Non-pigmented ciliary epithelial cell (primary cell): ENCODE results near the gene PPP3R1.
A peak's percentile ranks its signal among the peaks of the same experiment; 100 is the strongest.
"Not testable (repeated sequence)": the region's sequence is repeated elsewhere in the genome, so short reads cannot be mapped to it uniquely, and the experiment has no call there.

ENCODE experiments used
- DNase-seq: peaks from one replicate; pipeline ENCODE4 v3.0.0-alpha.2; 2010; ENCODE audit warnings: low read depth

PPP3R1 gene

DNA sequence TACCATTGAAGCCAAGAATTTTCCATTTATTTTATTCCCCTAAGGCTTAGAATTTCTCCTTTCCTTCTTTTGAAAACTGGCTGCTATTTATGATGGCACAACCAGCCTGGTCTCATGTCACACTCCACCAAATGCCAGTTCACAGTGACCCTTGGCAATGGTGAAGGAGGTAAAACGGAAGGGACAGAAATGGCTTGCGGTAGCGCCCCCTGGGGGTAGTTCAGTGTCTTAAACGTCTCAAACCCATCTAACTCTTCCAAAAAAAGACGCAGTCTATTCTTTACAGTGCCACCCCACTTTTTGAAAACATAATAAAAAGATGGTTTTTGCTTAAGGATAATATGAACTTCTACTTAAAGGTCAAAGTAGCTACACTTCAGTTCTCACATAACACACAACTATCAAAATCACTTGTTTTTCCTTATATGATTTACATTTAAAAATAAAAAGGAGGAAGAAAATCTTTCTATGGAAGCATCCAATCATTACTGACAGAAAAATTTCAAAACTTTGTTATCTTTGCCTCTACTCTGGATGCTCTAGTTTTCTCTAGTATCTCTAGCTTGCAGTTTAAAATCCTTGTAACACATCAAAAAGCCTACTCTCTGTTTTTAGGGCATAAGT lies 66.7 kb downstream of the PPP3R1 start:
- DNase-seq, result no peak

- DNase-seq, result no peak
These were observed 69.4 kb downstream of the PPP3R1 start for GRCh38 chr2:68182902-68183301.

- no peak for DNase-seq
These were observed 73.2 kb downstream of the PPP3R1 start for GRCh38 chr2:68178954-68179627.

DNA sequence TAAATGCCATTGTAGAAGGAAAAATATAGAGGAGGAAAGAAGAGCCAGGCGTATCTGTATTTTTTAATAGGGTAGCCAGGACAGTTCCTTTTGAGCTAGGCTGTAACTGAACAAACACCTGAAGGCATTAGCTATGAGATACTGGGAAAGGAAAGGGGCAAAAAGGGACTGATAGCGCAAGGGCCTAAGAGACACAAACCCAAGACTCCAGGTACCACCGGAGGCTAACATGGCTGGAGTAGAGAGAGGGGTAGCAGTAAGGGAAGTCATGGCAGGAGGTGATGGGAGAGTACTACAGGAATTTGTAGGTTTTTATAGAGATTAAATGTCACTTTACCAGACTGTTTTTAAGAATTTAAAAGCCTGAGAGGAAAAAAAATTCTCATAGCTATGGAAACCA lies 73.9 kb downstream of the PPP3R1 start:
- no peak for DNase-seq

GRCh38 chr2:68177541-68177940 lies 74.8 kb downstream of the PPP3R1 start:
- no peak for DNase-seq

DNA sequence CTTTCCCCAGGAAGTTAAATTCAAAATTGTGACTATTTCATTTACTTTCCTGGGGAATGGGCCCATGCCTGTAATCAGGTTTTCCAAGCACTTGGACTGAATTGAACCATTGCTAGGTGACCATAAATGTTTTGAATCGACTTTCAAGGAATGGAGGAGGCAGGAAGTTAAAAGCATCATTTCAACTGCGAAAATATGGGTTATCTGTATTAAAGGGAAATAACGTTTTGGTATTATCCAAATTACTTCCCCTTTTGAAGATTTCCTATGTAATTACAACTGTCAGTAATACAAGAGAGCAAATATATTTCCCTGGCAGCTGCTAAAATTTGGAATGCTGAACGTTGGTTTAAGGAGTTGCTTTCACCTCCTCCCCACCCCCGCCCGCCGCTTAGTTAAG lies 75.7 kb downstream of the PPP3R1 start:
- no peak for DNase-seq

DNA sequence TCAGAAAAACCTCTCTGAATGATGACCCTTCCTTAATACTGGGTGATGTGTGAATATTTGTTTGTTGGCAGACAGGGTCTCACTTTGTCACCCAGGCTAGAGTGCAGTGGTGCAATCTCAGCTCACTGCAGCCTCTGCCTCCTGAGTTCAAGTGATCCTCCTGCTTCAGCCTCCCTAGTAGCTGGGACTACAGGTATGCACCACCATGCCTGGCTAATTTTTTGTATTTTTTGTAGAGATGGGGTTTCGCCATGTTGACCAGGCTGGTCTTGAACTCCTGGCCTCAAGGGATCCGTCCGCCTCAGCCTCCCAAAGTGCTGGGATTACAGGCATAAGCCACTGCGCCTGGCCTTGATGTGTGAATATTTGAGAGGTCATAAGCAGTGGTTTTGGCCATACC lies 77.1 kb downstream of the PPP3R1 start:
- not testable (repeated sequence) for DNase-seq

GRCh38 chr2:68172990-68173700 lies 79.2 kb downstream of the PPP3R1 start:
- DNase-seq, result no peak

- no peak for DNase-seq
These were observed 79.8 kb downstream of the PPP3R1 start for GRCh38 chr2:68172521-68172920.

DNA sequence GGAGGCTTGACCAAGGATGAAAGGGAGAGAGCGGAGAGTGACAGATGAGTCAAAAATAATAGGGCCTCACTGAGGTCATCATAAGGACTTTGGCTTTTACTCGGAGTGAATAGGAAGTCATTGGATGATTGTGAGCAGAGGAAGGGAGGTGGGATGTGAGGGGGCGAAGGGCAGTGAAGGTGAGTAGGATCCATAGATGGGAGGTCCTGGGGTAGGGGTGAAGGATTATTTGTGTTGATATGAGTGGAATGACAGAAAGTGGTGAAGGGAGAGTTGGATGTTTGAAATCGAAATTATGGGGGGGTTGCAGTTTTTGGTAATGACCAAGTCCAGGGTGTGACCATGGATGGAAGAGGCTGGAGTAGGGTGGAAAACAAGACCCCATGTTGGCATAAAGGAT lies 80.6 kb downstream of the PPP3R1 start:
- DNase-seq, result no peak

DNA sequence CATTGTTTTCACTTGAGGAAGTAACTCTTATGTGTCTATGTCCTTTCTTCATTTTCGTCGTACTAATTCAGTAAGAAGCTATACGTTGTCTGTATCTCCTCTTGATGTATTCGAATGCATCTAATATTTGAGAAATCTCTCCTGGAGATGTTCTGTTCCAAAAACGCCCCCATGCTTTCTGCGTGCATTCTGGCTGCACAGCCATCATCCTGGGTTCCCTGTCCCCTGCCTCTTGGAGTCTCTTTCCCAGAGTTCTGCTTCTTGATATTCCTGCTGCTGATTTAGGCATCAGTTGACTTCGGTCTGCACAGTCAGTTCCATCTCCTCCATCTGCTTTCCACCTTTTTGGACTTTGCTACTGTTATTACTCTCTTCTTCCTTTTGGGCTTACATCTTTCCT lies 81.2 kb downstream of the PPP3R1 start:
- DNase-seq, result no peak

- no peak for DNase-seq
These were observed 83.0 kb downstream of the PPP3R1 start for GRCh38 chr2:68169308-68169707.

DNA sequence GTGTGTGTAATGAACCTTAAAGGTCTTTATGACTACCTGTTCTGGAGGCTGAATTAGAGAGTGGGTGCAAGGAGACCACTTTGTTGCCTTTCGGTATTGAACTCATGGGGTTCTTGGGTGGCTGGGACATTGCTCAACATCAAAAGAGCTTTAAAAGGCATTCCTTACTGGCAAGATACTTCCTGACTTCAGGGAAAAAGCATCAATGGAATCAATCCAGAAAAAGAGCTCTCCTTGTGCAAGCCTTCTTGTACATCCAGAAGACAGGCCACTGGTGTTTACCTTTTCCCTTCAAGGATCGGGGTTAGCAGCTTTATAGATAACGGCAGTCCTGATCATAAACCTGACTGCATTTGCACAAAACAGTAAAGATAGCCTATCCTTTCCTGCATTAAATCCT lies 85.1 kb downstream of the PPP3R1 start:
- DNase-seq, result no peak

GRCh38 chr2:68163641-68164040 lies 88.7 kb downstream of the PPP3R1 start:
- no peak for DNase-seq

- DNase-seq, result no peak
These were observed 94.2 kb downstream of the PPP3R1 start for GRCh38 chr2:68158134-68158447.

DNA sequence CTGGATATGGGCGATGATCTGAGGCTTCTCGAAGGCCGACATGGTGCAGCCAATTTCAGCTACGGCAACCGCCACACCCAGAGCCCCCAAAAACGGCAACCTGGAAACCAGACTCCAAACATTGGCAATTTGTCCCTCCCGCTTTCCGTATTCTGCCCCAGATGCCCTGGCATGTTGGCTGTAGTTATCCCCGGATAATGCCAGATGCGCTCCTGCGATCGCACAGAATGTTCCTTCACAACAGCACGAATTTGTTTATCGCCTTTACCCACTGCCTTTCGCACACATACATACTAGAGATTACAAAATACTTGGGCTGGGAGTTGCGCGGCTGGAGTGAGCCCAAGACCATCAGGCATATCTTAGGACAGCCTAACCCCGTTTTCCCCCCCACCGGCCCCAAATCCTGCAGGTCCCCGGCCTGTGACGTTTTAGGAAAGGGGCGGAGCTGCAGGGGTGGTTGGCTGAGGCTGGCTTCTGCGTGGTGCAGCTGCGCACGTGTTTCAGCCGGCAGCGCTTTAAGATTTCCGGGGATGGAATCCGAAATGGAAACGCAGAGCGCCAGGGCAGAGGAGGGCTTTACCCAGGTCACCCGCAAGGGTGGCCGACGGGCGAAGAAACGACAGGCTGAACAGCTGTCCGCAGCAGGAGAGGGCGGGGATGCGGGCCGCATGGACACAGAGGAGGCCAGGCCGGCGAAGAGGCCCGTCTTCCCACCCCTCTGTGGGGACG lies 94.8 kb downstream of the PPP3R1 start, which contains the start of gene PNO1:
PNO1 (plus strand) TSS at position 487 of the 732 bp plus-strand sequence; CDS start at position 534, 47 bp downstream.
- peak; percentile 71 for DNase-seq

- no peak for DNase-seq
These were observed 95.3 kb downstream of the PPP3R1 start for GRCh38 chr2:68157002-68157401.

- DNase-seq, result no peak
These were observed 95.9 kb downstream of the PPP3R1 start for GRCh38 chr2:68156419-68156818.

DNA sequence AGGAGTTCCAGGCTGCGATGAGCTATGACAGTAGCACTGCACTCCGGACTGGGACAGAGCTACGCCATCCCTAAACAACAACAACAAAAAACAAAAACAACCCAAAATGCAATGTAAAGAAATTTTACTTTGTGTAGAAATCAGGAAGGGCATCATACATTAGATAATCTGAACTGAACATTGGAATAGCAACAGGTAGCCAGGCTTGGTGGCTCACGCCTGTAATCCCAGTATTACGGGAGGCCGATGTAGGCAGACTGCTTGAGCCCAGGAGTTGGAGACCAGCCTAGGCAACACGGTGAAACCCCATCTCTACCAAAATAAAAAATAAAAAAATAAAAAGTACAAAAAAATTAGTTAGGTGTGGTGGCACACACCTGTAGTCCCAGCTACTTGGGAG lies 96.7 kb downstream of the PPP3R1 start:
- no peak for DNase-seq

- no peak for DNase-seq
These were observed 99.5 kb downstream of the PPP3R1 start for GRCh38 chr2:68152681-68153347.

- DNase-seq, result no peak
These were observed 101.3 kb downstream of the PPP3R1 start for GRCh38 chr2:68151037-68151436.

DNA sequence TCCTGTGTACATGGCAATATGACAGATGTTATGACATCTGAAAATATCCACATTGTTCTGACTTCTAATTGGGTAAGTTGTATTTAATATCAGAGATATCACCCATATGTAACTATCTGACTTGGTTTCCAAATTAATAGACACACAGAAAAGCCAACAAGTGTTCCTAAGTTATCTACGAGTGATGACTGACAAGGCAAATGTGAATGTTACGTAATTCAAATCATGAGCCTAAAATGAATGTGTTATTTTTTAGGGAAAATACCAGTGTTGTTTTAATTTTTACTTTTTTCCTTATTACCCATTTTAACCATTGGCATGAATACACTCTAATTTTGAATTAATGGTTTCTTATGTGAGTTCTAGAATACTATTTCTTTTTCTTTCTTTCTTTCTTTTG lies 110.5 kb downstream of the PPP3R1 start:
- DNase-seq, result no peak
